ENCODE results near the gene BICD1.

DNA sequence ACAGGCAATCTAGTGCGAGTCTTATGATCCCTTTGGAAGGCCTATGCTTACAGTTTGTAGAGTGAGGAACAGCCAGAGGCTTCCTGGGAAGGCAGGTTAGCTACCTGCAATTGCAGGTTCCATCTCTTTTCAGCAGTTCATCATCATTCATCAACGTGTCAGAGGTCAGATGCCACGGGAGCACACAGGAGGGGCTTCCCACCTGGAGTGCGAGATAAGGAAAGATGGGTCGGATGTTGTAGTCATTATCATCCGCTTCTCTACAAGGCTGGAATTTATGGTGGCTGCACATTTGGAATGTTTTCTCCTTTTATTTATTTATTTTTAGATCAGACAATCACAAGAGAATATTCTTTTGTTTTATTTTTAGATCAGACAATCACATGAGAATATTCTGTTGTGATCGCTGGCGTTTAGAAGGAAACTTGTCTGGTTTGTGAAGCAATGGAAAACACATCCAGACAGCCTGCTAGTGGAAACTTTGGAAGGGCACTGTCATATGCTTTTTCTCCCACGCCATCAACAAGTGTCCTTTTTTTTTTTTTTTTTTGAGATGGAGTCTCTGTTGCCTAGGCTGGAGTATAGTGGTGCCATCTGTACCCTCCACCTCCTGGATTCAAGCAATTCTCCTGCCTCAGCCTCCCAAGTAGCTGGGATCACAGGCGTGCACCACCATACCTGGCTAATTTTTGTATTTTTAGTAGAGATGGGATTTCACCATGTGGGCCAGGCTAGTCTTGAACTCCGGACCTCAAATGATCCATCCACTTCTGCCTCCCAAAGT, 1.9 kb upstream of the BICD1 start:
- TF ChIP-seq CTCF (conservative IDR thresholded peaks at IDR 0.05; ENCODE audit: low read depth in 2 of 2) (no peak), JUNB (IDR thresholded peaks at IDR 0.05; ENCODE audit: unreplicated experiment) (no peak), POLR2AphosphoS5 (IDR thresholded peaks at IDR 0.05; ENCODE audit: low read depth) (no peak), EZH2 (IDR thresholded peaks at IDR 0.05; ENCODE audit: low read depth, unreplicated experiment) (no peak), EZH2phosphoT487 (IDR thresholded peaks at IDR 0.05; ENCODE audit: unreplicated experiment) (no peak), CREB1 (CRISPR knock-in tag; IDR thresholded peaks at IDR 0.05; ENCODE audit: low read depth) (no peak), ZNF114 (CRISPR knock-in tag; IDR thresholded peaks at IDR 0.05) (no peak), NANOG (IDR thresholded peaks at IDR 0.05; ENCODE audit: borderline replicate concordance) (no peak)
- TF ChIP-seq, protein P1, sequence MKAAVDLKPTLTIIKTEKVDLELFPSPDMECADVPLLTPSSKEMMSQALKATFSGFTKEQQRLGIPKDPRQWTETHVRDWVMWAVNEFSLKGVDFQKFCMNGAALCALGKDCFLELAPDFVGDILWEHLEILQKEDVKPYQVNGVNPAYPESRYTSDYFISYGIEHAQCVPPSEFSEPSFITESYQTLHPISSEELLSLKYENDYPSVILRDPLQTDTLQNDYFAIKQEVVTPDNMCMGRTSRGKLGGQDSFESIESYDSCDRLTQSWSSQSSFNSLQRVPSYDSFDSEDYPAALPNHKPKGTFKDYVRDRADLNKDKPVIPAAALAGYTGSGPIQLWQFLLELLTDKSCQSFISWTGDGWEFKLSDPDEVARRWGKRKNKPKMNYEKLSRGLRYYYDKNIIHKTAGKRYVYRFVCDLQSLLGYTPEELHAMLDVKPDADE (IDR thresholded peaks at IDR 0.05), result no peak
